ENCODE data around the gene CMTM3.

CMTM3 gene

DNA sequence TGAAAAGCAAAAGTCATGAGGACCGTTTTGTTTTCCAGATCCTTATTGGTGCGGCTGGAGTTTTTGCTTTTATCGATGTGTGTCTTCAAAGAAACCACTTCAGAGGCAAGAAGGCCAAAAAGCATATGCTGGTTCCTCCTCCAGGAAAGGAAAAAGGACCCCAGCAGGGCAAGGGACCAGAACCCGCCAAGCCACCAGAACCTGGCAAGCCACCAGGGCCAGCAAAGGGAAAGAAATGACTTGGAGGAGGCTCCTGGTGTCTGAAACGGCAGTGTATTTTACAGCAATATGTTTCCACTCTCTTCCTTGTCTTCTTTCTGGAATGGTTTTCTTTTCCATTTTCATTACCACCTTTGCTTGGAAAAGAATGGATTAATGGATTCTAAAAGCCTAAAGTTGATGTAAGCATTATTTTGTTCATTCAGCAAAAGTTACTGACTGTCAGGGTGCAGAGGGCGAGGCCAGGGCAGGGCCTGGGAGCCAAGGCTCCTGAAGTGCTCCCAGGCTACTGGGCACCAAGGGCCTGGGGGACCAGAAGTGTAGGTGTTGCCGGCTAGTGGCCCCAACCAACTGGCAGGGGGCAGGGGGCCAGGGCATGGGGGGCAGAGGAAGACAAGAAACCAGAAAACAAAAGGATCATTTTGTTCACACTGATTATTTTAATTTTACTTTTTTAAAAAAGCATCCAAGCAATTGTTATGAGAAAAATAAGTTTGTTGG lies 16.5 kb upstream of the CMTM3 start:
- Histone ChIP-seq H3K79me2 (ENCODE audit: insufficient read depth, low read depth) (no peaks in the 10 kb centered on the region), H4K20me1 (ENCODE audit: insufficient read depth) (no peaks in the 10 kb centered on the region), H3K4me3 (IDR thresholded peaks at IDR 0.05; ENCODE audit: insufficient read depth, low read depth, low read length) (no peak overlapping the region), H3K27ac (no peak overlapping the region), H3K4me2 (no peak overlapping the region), H2AFZ (ENCODE audit: low read depth) (no peak overlapping the region), H3K4me1 (ENCODE audit: low read depth, poor library complexity, severe bottlenecking) (peaks cover 12% of the 10 kb centered on the region), H3K36me3 (ENCODE audit: insufficient read depth) (no peaks in the 10 kb centered on the region), H3K9ac (no peak overlapping the region), H3K27me3 (ENCODE audit: insufficient read depth, low read depth) (peaks cover 7% of the 10 kb centered on the region; the same call in 1 of the 2 replicates)
- TF ChIP-seq, protein P1, sequence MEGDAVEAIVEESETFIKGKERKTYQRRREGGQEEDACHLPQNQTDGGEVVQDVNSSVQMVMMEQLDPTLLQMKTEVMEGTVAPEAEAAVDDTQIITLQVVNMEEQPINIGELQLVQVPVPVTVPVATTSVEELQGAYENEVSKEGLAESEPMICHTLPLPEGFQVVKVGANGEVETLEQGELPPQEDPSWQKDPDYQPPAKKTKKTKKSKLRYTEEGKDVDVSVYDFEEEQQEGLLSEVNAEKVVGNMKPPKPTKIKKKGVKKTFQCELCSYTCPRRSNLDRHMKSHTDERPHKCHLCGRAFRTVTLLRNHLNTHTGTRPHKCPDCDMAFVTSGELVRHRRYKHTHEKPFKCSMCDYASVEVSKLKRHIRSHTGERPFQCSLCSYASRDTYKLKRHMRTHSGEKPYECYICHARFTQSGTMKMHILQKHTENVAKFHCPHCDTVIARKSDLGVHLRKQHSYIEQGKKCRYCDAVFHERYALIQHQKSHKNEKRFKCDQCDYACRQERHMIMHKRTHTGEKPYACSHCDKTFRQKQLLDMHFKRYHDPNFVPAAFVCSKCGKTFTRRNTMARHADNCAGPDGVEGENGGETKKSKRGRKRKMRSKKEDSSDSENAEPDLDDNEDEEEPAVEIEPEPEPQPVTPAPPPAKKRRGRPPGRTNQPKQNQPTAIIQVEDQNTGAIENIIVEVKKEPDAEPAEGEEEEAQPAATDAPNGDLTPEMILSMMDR (conservative IDR thresholded peaks at IDR 0.05; ENCODE audit: low read depth, low read length) = no peak

DNA sequence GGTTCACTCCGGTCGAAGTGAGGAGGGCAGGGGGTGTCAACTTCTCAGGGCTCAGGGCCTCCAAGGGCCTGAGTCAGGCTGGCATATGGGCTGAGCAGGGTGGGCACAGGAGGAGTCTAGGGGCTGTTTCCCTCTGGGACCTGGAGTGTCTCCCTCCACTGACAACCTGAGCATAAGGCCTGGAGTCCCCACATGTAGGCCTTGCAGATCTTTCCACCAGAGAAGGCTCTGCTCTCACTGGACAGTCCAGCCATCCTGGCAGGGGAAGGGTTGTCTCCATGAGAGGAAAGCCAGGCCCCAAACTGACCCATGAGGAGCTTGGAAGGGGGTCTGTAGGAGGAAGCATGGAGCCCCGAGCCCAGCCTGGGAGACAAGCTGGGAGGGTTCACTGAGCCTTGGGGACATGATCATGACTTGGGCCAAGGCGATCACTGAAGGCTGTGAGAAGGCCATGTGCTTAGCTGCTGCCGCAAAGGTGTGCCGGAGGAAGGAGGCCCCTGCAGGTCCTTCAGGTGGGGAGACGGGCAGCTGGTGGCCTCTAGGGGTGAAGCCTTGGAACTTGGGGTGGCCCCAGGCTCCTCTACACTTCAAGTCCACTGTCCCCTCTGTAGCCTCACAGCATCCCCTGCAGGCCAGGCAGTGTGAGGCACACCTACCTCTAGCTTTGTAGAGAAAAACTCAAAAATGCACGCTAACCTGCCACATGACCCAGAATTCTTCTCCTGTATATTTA lies 15.4 kb upstream of the CMTM3 start:
- Histone ChIP-seq H3K36me3 (ENCODE audit: insufficient read depth) (no peaks in the 10 kb centered on the region), H3K27ac (no peak overlapping the region), H3K27me3 (ENCODE audit: insufficient read depth, low read depth) (peaks cover 7% of the 10 kb centered on the region; the same call in 1 of the 2 replicates), H2AFZ (ENCODE audit: low read depth) (no peak overlapping the region), H4K20me1 (ENCODE audit: insufficient read depth) (no peaks in the 10 kb centered on the region), H3K4me1 (ENCODE audit: low read depth, poor library complexity, severe bottlenecking) (peaks cover 12% of the 10 kb centered on the region), H3K4me2 (no peak overlapping the region), H3K79me2 (ENCODE audit: insufficient read depth, low read depth) (no peaks in the 10 kb centered on the region), H3K4me3 (IDR thresholded peaks at IDR 0.05; ENCODE audit: insufficient read depth, low read depth, low read length) (no peak overlapping the region), H3K9ac (no peak overlapping the region)
- TF ChIP-seq, protein P1 (conservative IDR thresholded peaks at IDR 0.05; ENCODE audit: low read depth, low read length) = peak; percentile 61

- Histone ChIP-seq H4K20me1 (ENCODE audit: insufficient read depth) (no peaks in the 10 kb centered on the region), H3K27me3 (ENCODE audit: insufficient read depth, low read depth) (peaks cover 7% of the 10 kb centered on the region; the same call in 1 of the 2 replicates), H2AFZ (ENCODE audit: low read depth) (peak overlapping the region; percentile 16; the same call in 1 of the 2 replicates), H3K9ac (no peak overlapping the region; the same call in 1 of the 2 replicates), H3K36me3 (ENCODE audit: insufficient read depth) (no peaks in the 10 kb centered on the region), H3K4me3 (IDR thresholded peaks at IDR 0.05; ENCODE audit: insufficient read depth, low read depth, low read length) (no peak overlapping the region), H3K79me2 (ENCODE audit: insufficient read depth, low read depth) (no peaks in the 10 kb centered on the region), H3K27ac (no peak overlapping the region), H3K4me2 (peak overlapping the region; percentile 65), H3K4me1 (ENCODE audit: low read depth, poor library complexity, severe bottlenecking) (peaks cover 12% of the 10 kb centered on the region)
- TF ChIP-seq, protein P1 (conservative IDR thresholded peaks at IDR 0.05; ENCODE audit: low read depth, low read length) = no peak
These were observed 14.2 kb upstream of the CMTM3 start for GRCh38 chr16:66590322-66590721.

GRCh38 chr16:66591018-66591417 lies 13.5 kb upstream of the CMTM3 start:
- no peak overlapping the region for H3K4me2 ChIP-seq
- H3K27ac ChIP-seq = no peak overlapping the region
- no peaks in the 10 kb centered on the region for H4K20me1 ChIP-seq (ENCODE audit: insufficient read depth)
- peaks cover 7% of the 10 kb centered on the region; the same call in 1 of the 2 replicates for H3K27me3 ChIP-seq (ENCODE audit: insufficient read depth, low read depth)
- peaks cover 12% of the 10 kb centered on the region for H3K4me1 ChIP-seq (ENCODE audit: low read depth, poor library complexity, severe bottlenecking)
- no peak overlapping the region for H3K4me3 ChIP-seq (IDR thresholded peaks at IDR 0.05; ENCODE audit: insufficient read depth, low read depth, low read length)
- H2AFZ ChIP-seq (ENCODE audit: low read depth) = no peak overlapping the region
- H3K9ac ChIP-seq = no peak overlapping the region
- H3K36me3 ChIP-seq (ENCODE audit: insufficient read depth) = no peaks in the 10 kb centered on the region
- TF ChIP-seq, protein P1 (conservative IDR thresholded peaks at IDR 0.05; ENCODE audit: low read depth, low read length) = no peak
- H3K79me2 ChIP-seq (ENCODE audit: insufficient read depth, low read depth) = no peaks in the 10 kb centered on the region
